Measurements from ENCODE around the gene PCK1.

Gene PCK1

DNA sequence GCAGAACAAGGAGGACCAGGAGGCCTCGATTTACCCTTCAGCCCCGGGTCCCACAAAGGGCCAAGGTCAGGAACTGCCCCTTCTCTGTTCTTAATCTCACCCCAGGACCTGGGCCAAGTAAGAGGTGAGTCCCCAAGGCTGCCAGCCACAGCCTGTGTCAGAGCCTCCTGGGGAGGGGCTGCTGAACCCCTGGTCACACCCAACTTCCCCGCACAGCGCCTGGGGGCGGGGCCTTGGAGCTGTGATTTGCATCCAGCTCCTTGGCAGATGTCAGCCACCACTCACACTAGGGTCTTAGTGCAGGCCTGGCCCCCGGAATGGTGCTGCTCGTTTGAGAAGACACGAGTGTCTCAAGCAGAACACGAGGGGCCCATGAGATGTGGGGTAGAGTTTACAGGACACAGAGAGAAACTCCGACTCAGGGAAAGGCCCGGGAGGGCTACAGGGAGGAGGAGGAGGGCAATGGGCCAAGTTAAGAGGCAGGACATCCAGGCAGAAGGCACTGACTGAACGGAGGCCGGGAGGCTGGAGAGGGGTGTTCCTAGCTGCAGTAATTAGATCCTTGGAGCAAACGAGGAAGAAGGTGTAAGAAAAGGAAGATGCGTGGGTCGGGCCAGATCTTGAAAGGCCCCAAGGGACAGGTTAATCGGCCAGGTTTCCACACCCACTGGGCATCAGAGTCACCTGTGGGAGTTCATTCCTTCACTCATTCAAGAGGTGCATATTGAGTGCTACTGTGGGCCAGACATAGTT lies 32.4 kb downstream of the PCK1 start:
- Mint-ChIP-seq H3K27me3 (ENCODE audit: low read depth) (peaks cover 17% of the 10 kb centered on the region), H3K9me3 (no peaks in the 10 kb centered on the region), H3K4me3 (no peak overlapping the region), H3K36me3 (ENCODE audit: low read depth) (no peaks in the 10 kb centered on the region), H3K4me1 (peaks cover 17% of the 10 kb centered on the region), H3K27ac (peak overlapping the region in 2 of 3 experiments; percentile 24 to 65)
- TF ChIP-seq, protein P1, sequence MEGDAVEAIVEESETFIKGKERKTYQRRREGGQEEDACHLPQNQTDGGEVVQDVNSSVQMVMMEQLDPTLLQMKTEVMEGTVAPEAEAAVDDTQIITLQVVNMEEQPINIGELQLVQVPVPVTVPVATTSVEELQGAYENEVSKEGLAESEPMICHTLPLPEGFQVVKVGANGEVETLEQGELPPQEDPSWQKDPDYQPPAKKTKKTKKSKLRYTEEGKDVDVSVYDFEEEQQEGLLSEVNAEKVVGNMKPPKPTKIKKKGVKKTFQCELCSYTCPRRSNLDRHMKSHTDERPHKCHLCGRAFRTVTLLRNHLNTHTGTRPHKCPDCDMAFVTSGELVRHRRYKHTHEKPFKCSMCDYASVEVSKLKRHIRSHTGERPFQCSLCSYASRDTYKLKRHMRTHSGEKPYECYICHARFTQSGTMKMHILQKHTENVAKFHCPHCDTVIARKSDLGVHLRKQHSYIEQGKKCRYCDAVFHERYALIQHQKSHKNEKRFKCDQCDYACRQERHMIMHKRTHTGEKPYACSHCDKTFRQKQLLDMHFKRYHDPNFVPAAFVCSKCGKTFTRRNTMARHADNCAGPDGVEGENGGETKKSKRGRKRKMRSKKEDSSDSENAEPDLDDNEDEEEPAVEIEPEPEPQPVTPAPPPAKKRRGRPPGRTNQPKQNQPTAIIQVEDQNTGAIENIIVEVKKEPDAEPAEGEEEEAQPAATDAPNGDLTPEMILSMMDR (IDR thresholded peaks at IDR 0.05; ENCODE audit: unreplicated experiment in 3 of 3), result no peak

DNA sequence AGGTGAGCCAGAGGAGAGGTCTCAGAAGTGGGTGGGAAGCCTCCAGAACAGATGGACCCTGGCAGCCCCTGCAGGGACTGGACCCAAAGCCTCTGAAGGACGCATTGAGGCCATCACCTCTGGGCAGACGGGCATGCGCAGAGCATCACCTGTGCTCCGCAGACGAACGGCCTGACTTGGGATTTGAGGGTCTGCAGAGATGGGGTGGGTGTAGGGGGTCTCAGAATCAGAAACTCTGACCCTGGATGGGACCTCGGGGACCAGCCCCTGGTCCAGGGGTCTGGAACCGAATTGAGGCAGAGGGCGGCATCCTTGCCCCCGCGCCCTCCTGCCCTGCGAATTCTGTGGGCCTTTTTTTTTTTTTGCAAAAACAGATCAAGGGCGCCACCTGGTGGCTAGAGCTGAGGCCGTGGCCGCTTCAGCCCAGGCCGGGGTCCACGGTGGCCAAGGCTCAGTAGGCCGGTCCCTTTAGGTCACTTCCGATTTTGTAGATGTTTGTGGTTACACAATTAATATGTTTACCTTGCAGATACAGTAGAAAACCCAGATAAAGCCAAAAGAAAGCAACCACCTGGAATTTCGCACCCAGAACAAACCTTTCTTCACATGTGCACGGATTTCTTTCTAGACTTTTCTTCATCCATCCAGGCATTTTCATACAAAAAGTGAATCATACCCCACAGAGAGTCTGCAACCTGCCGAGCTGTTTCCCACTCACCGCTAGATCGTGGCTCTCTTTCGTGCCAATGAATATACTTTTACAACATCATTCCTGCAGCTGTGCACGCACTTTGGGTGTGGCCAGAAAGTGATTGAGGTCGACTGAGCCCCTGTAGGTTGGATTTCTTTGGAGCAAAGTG lies 33.4 kb downstream of the PCK1 start:
- no peaks in the 10 kb centered on the region for H3K9me3 Mint-ChIP-seq
- TF ChIP-seq, protein P1 (IDR thresholded peaks at IDR 0.05; ENCODE audit: unreplicated experiment in 3 of 3), result peak; percentile 91 to 97 (median 91)
- H3K4me3 Mint-ChIP-seq, result no peak overlapping the region
- H3K4me1 Mint-ChIP-seq, result peaks cover 19% of the 10 kb centered on the region
- no peaks in the 10 kb centered on the region for H3K36me3 Mint-ChIP-seq (ENCODE audit: low read depth)
- peaks cover 17% of the 10 kb centered on the region for H3K27me3 Mint-ChIP-seq (ENCODE audit: low read depth)
- H3K27ac Mint-ChIP-seq, result peak overlapping the region in 2 of 3 experiments; percentile 48 to 80

DNA sequence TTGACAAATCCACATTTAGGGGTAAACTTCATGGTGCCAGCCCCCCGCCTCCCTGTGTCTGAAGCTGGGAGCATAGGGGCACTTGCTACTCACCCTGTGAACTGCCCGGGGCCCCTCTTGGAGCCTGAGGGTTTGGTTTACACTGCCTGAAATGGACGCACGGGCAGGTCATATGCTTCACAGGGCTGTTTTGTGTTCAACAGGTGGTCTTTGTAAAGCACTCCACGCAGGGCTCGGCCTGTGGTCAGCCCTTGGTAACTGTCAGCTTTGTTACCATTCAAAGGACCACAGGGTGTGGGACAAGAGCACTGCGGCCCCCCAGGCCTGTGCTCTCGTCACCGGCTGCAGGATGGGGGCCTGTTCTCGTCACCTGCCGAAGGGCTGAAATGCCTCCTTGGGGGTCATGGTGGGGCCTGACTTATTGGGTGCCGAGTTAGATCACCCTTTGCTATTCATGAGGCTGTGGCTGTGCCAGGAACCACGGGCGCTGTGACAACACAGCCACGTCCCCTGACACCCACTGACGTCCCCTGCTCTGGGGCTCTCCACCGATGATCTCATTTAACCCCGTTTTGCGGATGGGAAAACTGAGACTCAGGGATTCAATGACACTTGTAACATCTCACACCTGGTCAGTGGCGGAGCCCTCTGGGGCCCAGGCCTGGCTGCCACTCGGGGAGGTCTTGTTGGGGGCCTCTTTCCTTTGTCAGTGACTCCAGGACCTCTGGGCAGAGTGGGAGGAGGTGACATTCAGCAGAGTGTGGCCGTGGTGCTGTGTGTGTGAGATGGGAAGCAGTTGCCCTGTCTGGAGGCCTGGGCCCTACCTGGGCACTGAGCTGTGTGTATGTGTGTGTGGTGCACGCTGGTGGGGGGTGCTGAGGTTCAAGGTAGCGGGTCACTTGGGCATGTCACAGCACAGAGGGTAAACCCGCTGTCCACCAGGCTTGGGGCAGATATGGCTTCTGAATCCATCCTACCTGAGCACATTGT lies 34.4 kb downstream of the PCK1 start:
- Mint-ChIP-seq H3K4me1 (peaks cover 28% of the 10 kb centered on the region), H3K9me3 (no peaks in the 10 kb centered on the region), H3K27me3 (ENCODE audit: low read depth) (peaks cover 14% of the 10 kb centered on the region), H3K27ac (no peak overlapping the region), H3K36me3 (ENCODE audit: low read depth) (no peaks in the 10 kb centered on the region), H3K4me3 (no peak overlapping the region)
- TF ChIP-seq, protein P1 (IDR thresholded peaks at IDR 0.05; ENCODE audit: unreplicated experiment in 3 of 3), result no peak

DNA sequence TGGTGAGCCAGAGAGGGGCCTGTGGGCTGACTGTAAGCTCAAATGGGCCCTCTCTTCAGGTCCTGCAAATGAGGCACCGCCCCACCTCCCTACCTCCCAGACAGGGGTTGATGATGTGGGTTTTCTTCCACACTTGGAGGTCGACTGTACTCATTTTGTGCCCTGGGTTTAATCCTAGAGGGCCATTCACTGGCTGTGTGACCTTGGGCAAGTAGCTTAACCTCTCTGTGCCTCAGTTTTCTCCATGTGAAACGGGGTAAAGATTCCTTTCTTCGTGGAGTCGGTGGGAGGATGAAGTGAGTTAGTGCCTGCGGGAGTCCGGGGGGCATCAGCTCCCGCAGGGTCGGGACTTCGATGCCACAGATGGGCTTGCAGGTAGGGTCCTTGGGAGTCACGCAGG lies 35.4 kb downstream of the PCK1 start:
- H3K36me3 Mint-ChIP-seq (ENCODE audit: low read depth), result no peaks in the 10 kb centered on the region
- no peaks in the 10 kb centered on the region for H3K9me3 Mint-ChIP-seq
- peaks cover 31% of the 10 kb centered on the region for H3K4me1 Mint-ChIP-seq
- TF ChIP-seq, protein P1 (IDR thresholded peaks at IDR 0.05; ENCODE audit: unreplicated experiment in 3 of 3), result no peak
- peaks cover 16% of the 10 kb centered on the region for H3K27me3 Mint-ChIP-seq (ENCODE audit: low read depth)
- H3K27ac Mint-ChIP-seq, result no peak overlapping the region
- H3K4me3 Mint-ChIP-seq, result no peak overlapping the region

DNA sequence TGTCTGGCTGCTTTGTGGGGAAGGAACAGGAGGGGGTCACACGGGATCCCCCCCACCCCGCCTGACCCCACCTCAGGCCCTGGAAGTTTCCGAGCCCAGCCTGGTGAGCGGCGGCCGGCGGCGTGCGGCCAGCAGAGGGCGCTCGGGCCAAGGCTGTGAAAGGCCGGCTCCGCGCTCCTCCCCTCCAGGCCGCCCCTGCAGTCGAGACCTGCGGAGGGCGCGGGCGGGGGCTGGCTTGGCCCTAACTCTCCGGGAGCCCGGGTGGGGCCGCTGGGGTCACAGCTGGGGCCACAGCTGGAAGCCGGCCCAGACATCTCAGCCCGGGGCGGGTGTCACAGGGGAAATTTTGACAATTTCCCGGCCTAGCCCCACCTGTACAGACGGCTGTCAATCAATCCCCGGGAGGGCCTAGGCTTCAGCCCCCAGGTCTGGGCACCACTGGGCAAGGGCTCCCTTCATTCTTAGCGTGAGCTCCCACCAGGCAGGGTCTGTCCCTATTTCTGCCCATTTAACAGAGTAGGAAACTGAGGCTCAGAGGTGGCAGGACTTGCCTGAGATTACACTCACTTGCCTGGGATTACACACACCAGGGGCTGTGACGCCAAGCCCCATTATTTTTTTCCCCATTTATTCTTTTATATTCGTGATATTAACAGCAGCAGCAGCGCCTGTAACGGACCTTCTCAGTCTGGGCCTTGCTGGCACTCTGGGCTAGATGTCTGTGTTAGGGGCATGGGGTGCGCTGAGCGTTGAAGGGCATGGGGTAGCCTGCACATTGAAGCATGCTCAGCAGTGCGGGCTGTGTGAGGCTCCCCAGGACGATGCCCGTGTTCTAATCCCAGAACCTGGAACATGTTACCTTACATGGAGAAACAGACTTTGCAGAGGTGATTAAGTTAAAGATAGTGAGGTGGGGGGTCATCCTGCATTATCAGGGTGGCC lies 36.4 kb downstream of the PCK1 start:
- Mint-ChIP-seq H3K36me3 (ENCODE audit: low read depth) (no peaks in the 10 kb centered on the region), H3K27ac (peak overlapping the region; percentile 29 to 53 (median 42)), H3K4me3 (no peak overlapping the region), H3K27me3 (ENCODE audit: low read depth) (peaks cover 15% of the 10 kb centered on the region), H3K4me1 (peaks cover 31% of the 10 kb centered on the region), H3K9me3 (no peaks in the 10 kb centered on the region)
- TF ChIP-seq, protein P1 (IDR thresholded peaks at IDR 0.05; ENCODE audit: unreplicated experiment in 3 of 3), result peak; percentile 95 to 99 (median 95)

Data from nephron (organoid).